Nephron (organoid): Measurements from ENCODE around the gene SYT2.

Source experiments
- H3K27ac Mint-ChIP-seq, 3 experiments: 2 replicates each; pipeline ENCODE4 v1.8.0; 2020; ENCODE audit warnings: mixed read lengths in 3 of 3, mild to moderate bottlenecking in 2 of 3, moderate library complexity in 1 of 3
- H3K27me3 Mint-ChIP-seq: 2 replicates; pipeline ENCODE4 v1.8.0; 2021; ENCODE audit warnings: low read depth, mild to moderate bottlenecking, moderate library complexity, mixed read lengths
- H3K36me3 Mint-ChIP-seq: 2 replicates; pipeline ENCODE4 v1.8.0; 2020; ENCODE audit warnings: low read depth, mixed read lengths
- H3K4me1 Mint-ChIP-seq: 2 replicates; pipeline ENCODE4 v1.8.0; 2020; ENCODE audit warnings: mixed read lengths
- H3K4me3 Mint-ChIP-seq, 3 experiments: 2 replicates each; pipeline ENCODE4 v1.8.0; 2020; ENCODE audit warnings: mild to moderate bottlenecking in 3 of 3, mixed read lengths in 3 of 3, moderate library complexity in 2 of 3
- H3K9me3 Mint-ChIP-seq: 2 replicates; pipeline ENCODE4 v1.8.0; 2020; ENCODE audit warnings: mixed read lengths
- CTCF ChIP-seq, 3 experiments: fragments of 200-600 bp; sonication (generic); IDR thresholded peaks; one replicate each; pipeline ENCODE4 v1.5.0; 2021; ENCODE audit warnings: antibody characterized with exemption in 3 of 3; ENCODE audit not compliant: unreplicated experiment in 3 of 3

SYT2 gene

DNA sequence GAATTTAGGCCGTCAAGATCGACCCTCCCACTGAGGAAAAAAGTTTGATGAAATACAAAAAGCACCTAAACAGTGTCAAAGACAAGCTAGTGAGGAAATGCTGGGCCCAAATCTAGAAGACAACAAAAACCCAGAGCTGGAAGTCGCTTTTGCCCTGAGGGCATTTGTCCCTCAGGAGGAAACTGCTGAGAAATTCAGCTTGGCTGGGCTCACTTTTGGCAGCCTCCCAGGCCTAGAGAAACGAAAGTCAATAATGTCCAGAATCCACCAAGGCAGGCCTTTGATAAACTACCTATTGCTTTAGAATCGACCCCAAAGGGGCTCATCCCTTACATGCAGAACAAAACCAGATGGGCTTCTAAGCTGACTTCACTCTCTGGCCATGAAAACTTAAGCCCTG, 38.9 kb downstream of the SYT2 start:
- H3K4me1 Mint-ChIP-seq, result peaks cover 10% of the 10 kb centered on the region
- H3K9me3 Mint-ChIP-seq, result no peaks in the 10 kb centered on the region
- TF ChIP-seq CTCF (IDR thresholded peaks at IDR 0.05; ENCODE audit: unreplicated experiment in 3 of 3), result no peak
- peaks cover 4% of the 10 kb centered on the region for H3K27me3 Mint-ChIP-seq
- no peak overlapping the region for H3K4me3 Mint-ChIP-seq
- no peaks in the 10 kb centered on the region for H3K36me3 Mint-ChIP-seq
- no peak overlapping the region for H3K27ac Mint-ChIP-seq

DNA sequence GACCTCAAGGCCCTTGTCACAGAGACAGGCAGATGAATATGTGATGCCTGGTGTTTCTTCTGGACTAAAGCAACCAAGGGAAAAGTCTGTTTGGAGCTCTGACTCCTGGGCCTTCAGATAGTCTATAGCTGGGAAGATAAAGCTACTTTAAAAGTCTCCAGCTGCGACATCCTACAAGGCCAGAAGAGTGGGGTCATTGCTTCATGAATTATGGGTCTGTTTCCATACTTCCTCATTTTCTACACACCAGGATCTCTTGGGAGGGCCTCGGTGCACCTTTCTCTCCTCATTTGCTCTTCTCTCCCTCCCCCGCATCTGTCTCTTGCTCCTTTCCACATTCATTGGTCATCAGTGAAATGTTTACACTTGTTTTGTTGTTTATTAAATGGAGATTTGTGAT, 44.8 kb downstream of the SYT2 start:
- TF ChIP-seq CTCF (IDR thresholded peaks at IDR 0.05; ENCODE audit: unreplicated experiment in 3 of 3), result no peak
- Mint-ChIP-seq H3K27me3 (peaks cover 25% of the 10 kb centered on the region), H3K4me1 (peaks cover 20% of the 10 kb centered on the region), H3K36me3 (no peaks in the 10 kb centered on the region), H3K9me3 (no peaks in the 10 kb centered on the region), H3K4me3 (no peak overlapping the region), H3K27ac (no peak overlapping the region)

GRCh38 chr1:202664083-202664482, 46.2 kb downstream of the SYT2 start:
- H3K27ac Mint-ChIP-seq, result no peak overlapping the region
- no peak for TF ChIP-seq CTCF (IDR thresholded peaks at IDR 0.05; ENCODE audit: unreplicated experiment in 3 of 3)
- H3K27me3 Mint-ChIP-seq, result peaks cover 29% of the 10 kb centered on the region
- no peak overlapping the region for H3K4me3 Mint-ChIP-seq
- H3K9me3 Mint-ChIP-seq, result no peaks in the 10 kb centered on the region
- H3K36me3 Mint-ChIP-seq, result no peaks in the 10 kb centered on the region
- peaks cover 23% of the 10 kb centered on the region for H3K4me1 Mint-ChIP-seq

- H3K27me3 Mint-ChIP-seq, result peaks cover 29% of the 10 kb centered on the region
- TF ChIP-seq CTCF (IDR thresholded peaks at IDR 0.05; ENCODE audit: unreplicated experiment in 3 of 3), result no peak
- peaks cover 29% of the 10 kb centered on the region for H3K4me1 Mint-ChIP-seq
- H3K4me3 Mint-ChIP-seq, result no peak overlapping the region
- H3K36me3 Mint-ChIP-seq, result no peaks in the 10 kb centered on the region
- no peaks in the 10 kb centered on the region for H3K9me3 Mint-ChIP-seq
- H3K27ac Mint-ChIP-seq, result no peak overlapping the region
These were observed 47.1 kb downstream of the SYT2 start for GRCh38 chr1:202663131-202663530.

DNA sequence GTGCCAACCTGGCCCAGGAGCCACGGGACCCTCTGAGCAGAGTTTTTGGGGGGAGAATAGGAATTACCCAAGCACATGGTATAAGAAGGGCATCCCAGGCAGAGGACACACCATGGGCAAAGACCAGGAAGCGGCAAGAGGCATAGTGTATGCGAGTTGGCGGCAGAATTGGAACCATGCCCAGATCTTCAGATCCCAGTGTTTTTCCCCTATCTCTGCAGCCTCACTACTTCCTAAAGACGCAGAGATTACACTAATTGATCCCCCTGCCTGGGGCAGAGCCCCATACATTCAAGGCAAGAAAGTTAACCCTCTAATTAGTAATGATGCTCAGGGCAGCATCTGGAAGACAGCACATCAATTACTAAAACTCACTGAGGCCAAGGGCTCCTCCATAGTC, 48.2 kb downstream of the SYT2 start:
- H3K27me3 Mint-ChIP-seq, result peaks cover 31% of the 10 kb centered on the region
- no peak overlapping the region for H3K27ac Mint-ChIP-seq
- TF ChIP-seq CTCF (IDR thresholded peaks at IDR 0.05; ENCODE audit: unreplicated experiment in 3 of 3), result no peak
- H3K4me3 Mint-ChIP-seq, result no peak overlapping the region
- peaks cover 32% of the 10 kb centered on the region for H3K4me1 Mint-ChIP-seq
- H3K9me3 Mint-ChIP-seq, result no peaks in the 10 kb centered on the region
- no peaks in the 10 kb centered on the region for H3K36me3 Mint-ChIP-seq

DNA sequence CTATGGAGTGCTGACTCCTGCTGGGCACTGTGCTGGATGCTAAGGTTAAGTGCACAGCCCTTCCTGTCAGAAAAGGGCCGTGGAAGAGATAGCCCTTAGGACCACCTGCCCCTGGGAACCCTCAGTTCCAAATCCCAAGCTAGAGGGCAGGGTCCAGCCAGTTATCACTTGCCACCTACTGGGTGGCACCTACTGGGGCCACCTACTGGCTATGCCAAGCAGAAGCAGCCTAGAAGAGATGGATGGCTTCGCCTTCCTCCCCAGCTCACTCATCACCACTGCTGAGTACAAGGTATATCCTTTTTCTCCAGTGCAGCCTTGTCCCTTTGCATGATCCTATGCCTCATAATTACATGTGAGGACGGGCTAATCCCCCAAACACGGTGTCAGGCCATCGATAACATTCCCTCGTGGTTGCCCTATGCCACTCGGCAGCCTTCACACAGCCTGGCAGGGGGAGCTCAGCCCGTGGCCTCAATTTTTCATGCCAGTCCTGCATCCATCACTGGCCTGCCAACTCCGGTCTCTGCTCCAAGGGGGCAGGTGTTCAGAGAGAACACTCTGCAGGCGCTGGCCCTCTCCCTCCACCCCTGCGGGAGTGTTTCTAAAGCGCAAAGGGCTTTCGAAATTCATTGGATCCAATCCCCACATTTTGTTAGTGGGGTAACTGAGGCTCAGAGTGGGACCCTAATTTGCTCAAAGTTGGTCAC, 49.0 kb downstream of the SYT2 start:
- Mint-ChIP-seq H3K27me3 (peaks cover 37% of the 10 kb centered on the region), H3K4me1 (peaks cover 35% of the 10 kb centered on the region), H3K4me3 (no peak overlapping the region), H3K9me3 (no peaks in the 10 kb centered on the region), H3K36me3 (no peaks in the 10 kb centered on the region), H3K27ac (no peak overlapping the region)
- TF ChIP-seq CTCF (IDR thresholded peaks at IDR 0.05; ENCODE audit: unreplicated experiment in 3 of 3), result no peak
